Right atrium auricular region (tissue), 2 donors: ENCODE measurements around the gene QSOX2. TPM values are rescaled to one million over a fixed set of nuclear protein-coding genes. Genes with fewer than 3 reads are reported as not detected.

Experiments used
- DNase-seq: peaks from one replicate; pipeline ENCODE4 v3.0.0-alpha.2; 2019; ENCODE audit warnings: low spot score
- H3K27ac ChIP-seq, 2 donors: fragments of 200-600 bp; sonication (generic); 1 replicate in 1 of 2; 2 replicates in 1 of 2; pipeline ENCODE4 v1.5.1; 2016 to 2019
- H3K27me3 ChIP-seq, 2 donors: fragments of 200-600 bp; sonication (generic); one replicate each; pipeline versions ENCODE4 v1.5.1 to v1.6.0; 2017 to 2019
- H3K36me3 ChIP-seq: fragments of 200-600 bp; sonication (generic); one replicate; pipeline ENCODE4 v1.5.1; 2016
- H3K4me1 ChIP-seq, 2 donors: fragments of 200-600 bp; sonication (generic); one replicate each; pipeline versions ENCODE4 v1.5.1 to v1.6.0; 2017 to 2019
- H3K4me3 ChIP-seq, 2 donors: fragments of 200-600 bp; sonication (generic); 1 replicate in 1 of 2; 2 replicates in 1 of 2; pipeline ENCODE4 v1.5.1; 2017 to 2019; ENCODE audit warnings: mild to moderate bottlenecking in 1 of 2, moderate library complexity in 1 of 2
- H3K9me3 ChIP-seq, 2 donors: fragments of 200-600 bp; sonication (generic); one replicate each; pipeline ENCODE4 v1.5.1; 2019
- CTCF ChIP-seq, 2 donors: fragments of 200-600 bp; sonication (generic); IDR thresholded peaks; one replicate each; pipeline ENCODE4 v1.5.1; 2019; ENCODE audit warnings: antibody characterized with exemption in 2 of 2
- total RNA-seq, 2 donors: library from RNA; depleted of rRNA; stranded (reverse); fragments of >200 nt; gene quantifications; one replicate each; pipeline ENCODE4 v1.1.0, GENCODE V29; 2016

QSOX2 gene
- total RNA-seq, 2 donors from 2014 or later: 3.2 to 6.3 TPM

- no peak overlapping the region for H3K4me3 ChIP-seq
- no peaks in the 10 kb centered on the region for H3K36me3 ChIP-seq
- no peaks in the 10 kb centered on the region for H3K9me3 ChIP-seq
- no peak for TF ChIP-seq CTCF (IDR thresholded peaks at IDR 0.05)
- H3K27ac ChIP-seq: no peak overlapping the region
- H3K4me1 ChIP-seq: no peaks in the 10 kb centered on the region
- H3K27me3 ChIP-seq: no peaks in the 10 kb centered on the region
- no peak for DNase-seq
Observed at GRCh38 chr9:136260521-136260920, 14.9 kb upstream of the QSOX2 start.

- no peak for TF ChIP-seq CTCF (IDR thresholded peaks at IDR 0.05)
- Histone ChIP-seq H3K27me3 (no peaks in the 10 kb centered on the region), H3K9me3 (no peaks in the 10 kb centered on the region), H3K27ac (no peak overlapping the region), H3K4me1 (peaks cover 0 to 6% of the 10 kb centered on the region in 2 donors), H3K4me3 (no peak overlapping the region), H3K36me3 (no peaks in the 10 kb centered on the region)
- no peak for DNase-seq
Observed at GRCh38 chr9:136259836-136260235, 14.2 kb upstream of the QSOX2 start.

GRCh38 chr9:136259517-136259813 lies 13.9 kb upstream of the QSOX2 start:
- no peak for TF ChIP-seq CTCF (IDR thresholded peaks at IDR 0.05)
- no peak for DNase-seq
- peaks cover 0 to 7% of the 10 kb centered on the region in 2 donors for H3K4me1 ChIP-seq
- H3K27me3 ChIP-seq: no peaks in the 10 kb centered on the region
- no peak overlapping the region for H3K4me3 ChIP-seq
- no peak overlapping the region for H3K27ac ChIP-seq
- H3K9me3 ChIP-seq: no peaks in the 10 kb centered on the region
- no peaks in the 10 kb centered on the region for H3K36me3 ChIP-seq

- no peaks in the 10 kb centered on the region for H3K36me3 ChIP-seq
- DNase-seq: no peak
- peaks cover 0 to 7% of the 10 kb centered on the region in 2 donors for H3K4me1 ChIP-seq
- no peaks in the 10 kb centered on the region for H3K27me3 ChIP-seq
- H3K4me3 ChIP-seq: no peak overlapping the region
- no peak overlapping the region for H3K27ac ChIP-seq
- TF ChIP-seq CTCF (IDR thresholded peaks at IDR 0.05): no peak
- no peaks in the 10 kb centered on the region for H3K9me3 ChIP-seq
Observed at GRCh38 chr9:136258786-136259516, 13.3 kb upstream of the QSOX2 start.

- TF ChIP-seq CTCF (IDR thresholded peaks at IDR 0.05): no peak
- Histone ChIP-seq H3K4me1 (peaks cover 0 to 7% of the 10 kb centered on the region in 2 donors), H3K27me3 (no peaks in the 10 kb centered on the region), H3K9me3 (no peaks in the 10 kb centered on the region), H3K27ac (no peak overlapping the region), H3K36me3 (no peaks in the 10 kb centered on the region), H3K4me3 (no peak overlapping the region)
- no peak for DNase-seq
Observed at GRCh38 chr9:136258299-136258625, 12.7 kb upstream of the QSOX2 start.
